Astrocyte of the cerebellum (primary cell): ENCODE measurements around the gene OTOGL.

Experiments
- DNase-seq: peaks from one replicate; pipeline ENCODE4 v3.0.0-alpha.2; 2011; ENCODE audit warnings: low read depth
- H3K4me3 ChIP-seq: 2 replicates; pipeline ENCODE4 v1.5.1; 2011; ENCODE audit warnings: mild to moderate bottlenecking, low read depth, low read length, moderate library complexity
- in situ Hi-C: cut with HindIII; loops from 2 replicates; pipeline ENCODE4 v1.10.0; 2017; ENCODE audit warnings: low sequenced_read_pairs
- TF ChIP-seq, protein P1 (sequence below): IDR thresholded peaks from 2 replicates; pipeline ENCODE4 v1.5.1; 2012; ENCODE audit warnings: low read length, low read depth, moderate library complexity, mild to moderate bottlenecking; ENCODE audit errors: missing control alignments

The OTOGL gene

DNA sequence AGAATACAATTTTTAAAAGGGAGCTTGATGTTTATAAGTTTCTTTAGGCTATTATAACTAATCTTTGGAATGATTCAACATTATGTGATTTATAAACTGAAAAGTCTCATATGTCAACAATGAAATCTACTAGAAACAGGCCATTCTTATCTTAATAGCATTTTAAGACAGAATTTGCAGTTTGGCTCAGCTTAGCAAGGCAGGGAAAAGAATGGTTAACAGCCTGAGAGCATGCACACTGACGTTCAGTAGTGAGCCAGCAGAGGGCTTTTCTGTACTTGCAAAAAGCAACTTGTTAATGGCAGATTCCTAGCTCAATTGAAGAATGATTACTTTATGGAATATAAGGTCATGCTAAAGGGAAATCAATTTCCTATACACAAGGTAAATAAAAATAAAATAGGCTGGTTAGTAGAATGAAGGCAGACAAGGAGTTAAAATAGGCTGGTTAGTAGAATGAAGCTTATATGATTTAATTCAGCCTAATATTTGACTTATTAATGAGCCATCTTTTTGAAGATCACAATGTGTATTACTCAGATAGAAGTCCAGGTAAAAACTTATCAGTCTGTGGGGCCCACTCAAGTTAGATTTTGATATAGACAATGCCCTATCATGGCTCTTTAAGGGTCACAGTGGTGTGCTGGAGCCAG is 95.9 kb downstream of the OTOGL start:
- in situ Hi-C loops = loop anchor here (25.0 kb wide), 1 partner anchor 633 kb away; no protein-coding TSS in a partner anchor
- H3K4me3 ChIP-seq = no peak overlapping the region
- TF ChIP-seq, protein P1, sequence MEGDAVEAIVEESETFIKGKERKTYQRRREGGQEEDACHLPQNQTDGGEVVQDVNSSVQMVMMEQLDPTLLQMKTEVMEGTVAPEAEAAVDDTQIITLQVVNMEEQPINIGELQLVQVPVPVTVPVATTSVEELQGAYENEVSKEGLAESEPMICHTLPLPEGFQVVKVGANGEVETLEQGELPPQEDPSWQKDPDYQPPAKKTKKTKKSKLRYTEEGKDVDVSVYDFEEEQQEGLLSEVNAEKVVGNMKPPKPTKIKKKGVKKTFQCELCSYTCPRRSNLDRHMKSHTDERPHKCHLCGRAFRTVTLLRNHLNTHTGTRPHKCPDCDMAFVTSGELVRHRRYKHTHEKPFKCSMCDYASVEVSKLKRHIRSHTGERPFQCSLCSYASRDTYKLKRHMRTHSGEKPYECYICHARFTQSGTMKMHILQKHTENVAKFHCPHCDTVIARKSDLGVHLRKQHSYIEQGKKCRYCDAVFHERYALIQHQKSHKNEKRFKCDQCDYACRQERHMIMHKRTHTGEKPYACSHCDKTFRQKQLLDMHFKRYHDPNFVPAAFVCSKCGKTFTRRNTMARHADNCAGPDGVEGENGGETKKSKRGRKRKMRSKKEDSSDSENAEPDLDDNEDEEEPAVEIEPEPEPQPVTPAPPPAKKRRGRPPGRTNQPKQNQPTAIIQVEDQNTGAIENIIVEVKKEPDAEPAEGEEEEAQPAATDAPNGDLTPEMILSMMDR = peak; percentile 81
- peak; percentile 67 for DNase-seq

DNA sequence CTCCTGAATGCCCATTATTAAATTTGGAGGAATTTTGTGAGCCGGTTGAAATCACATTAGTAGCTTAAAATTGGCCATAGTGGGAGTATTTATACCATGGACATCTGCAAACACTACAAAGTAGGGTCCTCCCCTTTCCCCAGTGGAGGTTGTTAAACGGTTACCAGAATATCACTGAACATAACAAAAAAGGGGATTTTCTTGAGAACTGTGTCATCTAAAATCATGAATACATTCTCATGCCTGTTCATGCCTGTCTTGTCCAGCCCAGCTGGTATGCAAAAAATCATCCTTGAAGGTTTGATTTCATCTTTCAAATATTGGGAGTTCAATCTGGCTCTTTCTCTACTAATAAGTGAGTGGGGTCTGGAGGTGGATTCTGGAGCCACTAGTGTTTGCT is 96.4 kb downstream of the OTOGL start:
- TF ChIP-seq, protein P1 = no peak
- H3K4me3 ChIP-seq = no peak overlapping the region
- in situ Hi-C loops = loop anchor here (25.0 kb wide), 1 partner anchor 633 kb away; no protein-coding TSS in a partner anchor
- no peak for DNase-seq

DNA sequence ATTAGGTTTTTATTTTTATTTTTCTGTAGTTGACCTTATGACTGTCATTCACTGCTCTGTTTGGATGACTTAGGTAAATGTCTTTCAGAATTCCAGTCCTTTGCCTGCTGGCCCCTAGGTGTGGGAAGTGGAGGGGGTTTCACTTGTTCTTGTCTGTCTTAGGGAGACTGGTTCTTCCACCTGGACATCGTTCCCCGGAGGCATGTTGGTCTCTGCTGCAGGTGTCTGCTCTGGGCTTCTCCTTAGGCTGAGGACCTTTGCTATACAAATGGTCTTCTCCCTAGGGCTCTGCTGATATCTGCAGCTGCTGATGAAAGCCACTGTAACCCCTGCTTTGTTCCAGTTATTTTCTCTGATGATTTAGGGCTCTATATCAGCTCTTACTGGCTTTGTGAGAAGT is 97.1 kb downstream of the OTOGL start:
- H3K4me3 ChIP-seq = no peak overlapping the region
- TF ChIP-seq, protein P1 = no peak
- DNase-seq = no peak
- in situ Hi-C loops = loop anchor here (25.0 kb wide), 1 partner anchor 634 kb away; no protein-coding TSS in a partner anchor

DNA sequence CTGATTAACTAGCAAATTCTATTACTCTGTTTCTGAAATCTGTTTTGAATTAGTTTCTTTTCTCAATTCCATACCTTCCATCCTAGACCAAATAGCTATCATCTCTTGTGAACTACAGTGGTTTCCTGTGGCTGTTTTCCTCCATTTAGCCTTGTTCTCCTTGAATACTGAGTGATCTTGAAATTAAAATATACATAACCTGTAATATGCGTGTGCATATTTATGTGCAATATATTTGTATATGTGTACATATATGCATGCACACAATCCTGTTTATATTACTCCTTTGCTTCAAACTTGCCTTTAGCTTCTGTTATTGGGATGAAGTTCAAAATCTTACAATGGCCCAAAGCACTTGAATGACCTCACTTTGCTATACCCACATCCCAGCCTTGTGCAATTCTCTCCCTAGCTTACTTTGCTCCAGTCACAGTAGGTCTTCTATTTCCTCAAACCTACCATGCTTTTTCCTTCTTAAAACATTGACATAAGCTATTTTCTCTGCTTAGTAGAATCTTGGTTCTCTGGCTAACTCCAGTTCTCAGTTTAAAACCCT is 99.5 kb downstream of the OTOGL start:
- in situ Hi-C loops = loop anchor here (25.0 kb wide), 1 partner anchor 637 kb away; no protein-coding TSS in a partner anchor
- TF ChIP-seq, protein P1 = no peak
- H3K4me3 ChIP-seq = no peak overlapping the region
- DNase-seq = no peak

DNA sequence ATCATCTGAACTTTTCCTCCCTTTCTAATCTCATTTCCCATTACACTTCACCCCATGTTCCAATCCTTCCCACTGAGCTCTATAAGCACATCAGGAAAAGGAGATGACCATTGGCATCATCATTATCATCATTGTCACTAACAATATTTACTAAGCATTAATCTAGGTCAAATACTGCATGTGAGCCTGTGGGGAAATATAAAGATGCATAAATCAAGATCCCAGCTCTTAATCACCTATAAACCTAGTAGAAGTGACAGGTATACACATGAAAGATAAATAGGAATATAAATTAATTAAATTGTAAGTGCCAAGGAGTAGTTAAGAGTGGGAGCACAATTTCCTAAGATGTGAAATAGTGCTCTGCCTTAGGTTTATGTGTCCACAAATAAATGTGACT is 100.6 kb downstream of the OTOGL start:
- H3K4me3 ChIP-seq = no peak overlapping the region
- TF ChIP-seq, protein P1 = no peak
- in situ Hi-C loops = loop anchor here (25.0 kb wide), 1 partner anchor 638 kb away; no protein-coding TSS in a partner anchor
- DNase-seq = no peak

DNA sequence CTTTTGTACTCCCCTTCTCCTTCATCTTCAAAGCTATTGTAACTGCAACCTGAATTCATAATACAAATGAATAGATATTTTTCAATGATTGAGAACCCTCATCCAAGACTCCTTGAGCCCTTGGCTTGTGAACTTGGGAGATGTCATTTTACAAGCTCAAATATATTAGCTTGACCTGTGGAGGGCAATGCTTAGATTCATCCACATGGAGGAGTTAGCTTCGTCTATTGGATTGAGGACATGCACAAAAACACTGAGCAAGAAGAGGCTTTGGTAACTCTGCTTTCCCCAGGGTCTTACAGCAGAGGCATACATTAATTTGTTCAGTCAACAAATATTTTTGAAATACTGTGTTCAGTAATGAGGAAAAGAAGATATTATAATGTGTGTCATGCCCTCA is 101.1 kb downstream of the OTOGL start:
- in situ Hi-C loops = no loop called here
- TF ChIP-seq, protein P1 = no peak
- DNase-seq = no peak
- no peak overlapping the region for H3K4me3 ChIP-seq
